HFFc6 (cell line): ENCODE data around the gene LGR6. TPM values are rescaled to one million over a fixed set of nuclear protein-coding genes. Genes with fewer than 3 reads are reported as not detected.

Source experiments
- DNase-seq: peaks from one replicate; pipeline ENCODE4 v3.0.0-alpha.2; 2018
- H3K27ac Mint-ChIP-seq: 2 replicates; pipeline ENCODE4 v1.8.0; 2020; ENCODE audit warnings: mild to moderate bottlenecking, mixed read lengths
- H3K27me3 Mint-ChIP-seq: 2 replicates; pipeline ENCODE4 v1.8.0; 2021; ENCODE audit warnings: mild to moderate bottlenecking, moderate library complexity, mixed read lengths; ENCODE audit not compliant: insufficient read depth
- H3K36me3 Mint-ChIP-seq: 2 replicates; pipeline ENCODE4 v1.8.0; 2021; ENCODE audit warnings: low read depth, mixed read lengths
- H3K4me1 Mint-ChIP-seq: 2 replicates; pipeline ENCODE4 v1.8.0; 2020; ENCODE audit warnings: low read depth, mixed read lengths
- H3K4me3 Mint-ChIP-seq: 2 replicates; pipeline ENCODE4 v1.8.0; 2020; ENCODE audit warnings: mild to moderate bottlenecking, moderate library complexity, mixed read lengths
- H3K9me3 Mint-ChIP-seq: 2 replicates; pipeline ENCODE4 v1.8.0; 2020; ENCODE audit warnings: mild to moderate bottlenecking, mixed read lengths
- total RNA-seq, 6 experiments: library from RNA; stranded (reverse); fragmentation: NEBNext Ultra II Directional; extraction: Animal tissue kit (Norgen Biotek cat#: 25700); gene quantifications; 2 replicates in 1 of 6; 3 replicates in 5 of 6; pipeline ENCODE4 v1.2.3, GENCODE V29; 2021
- TF ChIP-seq, protein P1 (sequence below): fragments of 200-600 bp; sonication (generic); IDR thresholded peaks from 2 replicates; pipeline ENCODE4 v1.5.0; 2021; ENCODE audit warnings: antibody characterized with exemption, mild to moderate bottlenecking

The LGR6 gene
- total RNA-seq, 6 experiments from 2014 or later = not detected

DNA sequence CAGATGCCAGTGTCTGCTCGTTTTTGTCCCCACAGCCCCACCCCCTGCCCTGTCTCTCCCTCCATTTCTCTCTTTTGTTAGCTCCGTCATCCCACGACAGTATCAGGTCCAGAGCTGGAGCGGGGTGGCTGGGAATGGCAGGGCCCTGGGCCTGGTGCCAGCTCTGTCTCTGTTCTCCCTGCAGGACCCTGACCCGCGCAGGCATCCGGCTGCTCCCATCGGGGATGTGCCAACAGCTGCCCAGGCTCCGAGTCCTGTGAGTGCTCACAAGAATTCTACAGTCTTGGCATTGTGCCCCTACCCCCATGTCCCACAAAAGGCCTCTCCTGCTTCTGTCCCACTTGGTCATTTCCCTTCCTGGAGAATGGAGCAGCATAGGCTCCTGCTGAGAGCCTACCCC lies 110.8 kb downstream of the LGR6 start:
- Mint-ChIP-seq H3K27ac (no peak overlapping the region), H3K4me1 (no peaks in the 10 kb centered on the region), H3K9me3 (no peaks in the 10 kb centered on the region), H3K27me3 (peaks cover 65% of the 10 kb centered on the region), H3K4me3 (no peak overlapping the region), H3K36me3 (no peaks in the 10 kb centered on the region)
- TF ChIP-seq, protein P1, sequence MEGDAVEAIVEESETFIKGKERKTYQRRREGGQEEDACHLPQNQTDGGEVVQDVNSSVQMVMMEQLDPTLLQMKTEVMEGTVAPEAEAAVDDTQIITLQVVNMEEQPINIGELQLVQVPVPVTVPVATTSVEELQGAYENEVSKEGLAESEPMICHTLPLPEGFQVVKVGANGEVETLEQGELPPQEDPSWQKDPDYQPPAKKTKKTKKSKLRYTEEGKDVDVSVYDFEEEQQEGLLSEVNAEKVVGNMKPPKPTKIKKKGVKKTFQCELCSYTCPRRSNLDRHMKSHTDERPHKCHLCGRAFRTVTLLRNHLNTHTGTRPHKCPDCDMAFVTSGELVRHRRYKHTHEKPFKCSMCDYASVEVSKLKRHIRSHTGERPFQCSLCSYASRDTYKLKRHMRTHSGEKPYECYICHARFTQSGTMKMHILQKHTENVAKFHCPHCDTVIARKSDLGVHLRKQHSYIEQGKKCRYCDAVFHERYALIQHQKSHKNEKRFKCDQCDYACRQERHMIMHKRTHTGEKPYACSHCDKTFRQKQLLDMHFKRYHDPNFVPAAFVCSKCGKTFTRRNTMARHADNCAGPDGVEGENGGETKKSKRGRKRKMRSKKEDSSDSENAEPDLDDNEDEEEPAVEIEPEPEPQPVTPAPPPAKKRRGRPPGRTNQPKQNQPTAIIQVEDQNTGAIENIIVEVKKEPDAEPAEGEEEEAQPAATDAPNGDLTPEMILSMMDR = no peak
- no peak for DNase-seq

DNA sequence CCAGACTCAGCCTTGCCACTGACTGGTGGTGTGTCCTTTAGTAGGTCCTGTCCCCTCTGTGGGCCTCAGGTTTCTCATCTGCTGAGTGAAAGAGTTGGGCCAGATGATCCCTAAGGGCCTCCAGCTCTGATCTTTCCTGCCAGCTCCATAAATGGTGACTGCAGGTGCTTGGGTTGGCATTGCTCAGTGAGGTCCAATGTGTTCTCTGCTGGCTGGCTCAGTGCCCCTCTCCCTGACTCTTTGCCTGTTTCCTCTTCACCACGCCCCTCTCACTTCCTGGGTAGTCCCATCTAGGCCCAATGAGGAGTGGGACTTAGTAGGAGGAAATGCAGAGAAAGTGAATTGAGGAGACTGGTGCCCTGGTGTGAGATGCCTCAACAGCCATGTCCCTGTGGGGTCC lies 111.6 kb downstream of the LGR6 start:
- H3K9me3 Mint-ChIP-seq = no peaks in the 10 kb centered on the region
- no peak overlapping the region for H3K27ac Mint-ChIP-seq
- no peak overlapping the region for H3K4me3 Mint-ChIP-seq
- no peaks in the 10 kb centered on the region for H3K36me3 Mint-ChIP-seq
- H3K4me1 Mint-ChIP-seq = no peaks in the 10 kb centered on the region
- H3K27me3 Mint-ChIP-seq = peaks cover 58% of the 10 kb centered on the region
- TF ChIP-seq, protein P1 = no peak
- no peak for DNase-seq

DNA sequence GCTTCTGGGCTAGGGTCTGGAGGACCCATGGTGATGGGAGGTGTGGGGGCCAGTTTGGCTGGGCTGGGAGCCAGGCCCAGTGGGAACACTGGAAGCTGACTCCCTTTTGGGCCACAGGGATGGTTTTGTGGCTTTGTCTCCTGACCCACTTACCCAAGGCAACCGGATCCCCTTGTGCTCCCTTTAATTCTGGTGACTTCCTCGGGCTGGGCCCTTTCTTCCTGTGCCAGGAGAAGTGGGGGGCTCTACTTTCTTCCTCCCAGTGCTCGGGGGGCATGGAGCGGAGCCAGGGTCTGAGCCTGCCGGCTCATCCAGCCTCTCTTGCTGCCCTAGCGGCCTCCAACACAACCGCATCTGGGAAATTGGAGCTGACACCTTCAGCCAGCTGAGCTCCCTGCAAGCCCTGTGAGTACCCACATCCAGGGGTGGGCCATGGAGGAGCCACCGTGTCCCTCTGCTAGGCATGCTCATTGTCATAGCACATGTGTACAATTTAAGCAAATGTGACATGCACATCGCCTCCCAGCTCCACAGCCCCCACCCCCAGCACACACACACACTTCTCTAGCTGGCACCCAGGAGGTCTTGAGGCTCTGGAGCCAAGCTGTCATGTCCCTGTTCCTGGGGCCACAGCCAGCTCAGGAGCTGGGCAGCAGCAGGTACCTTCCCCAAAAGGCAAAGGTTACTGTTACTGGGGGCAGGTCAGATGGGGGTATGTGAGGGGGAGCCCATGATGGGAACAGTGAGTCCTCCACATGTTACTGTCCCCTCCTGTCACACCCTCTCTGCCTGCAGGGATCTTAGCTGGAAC lies 113.1 kb downstream of the LGR6 start:
- no peak for DNase-seq

DNA sequence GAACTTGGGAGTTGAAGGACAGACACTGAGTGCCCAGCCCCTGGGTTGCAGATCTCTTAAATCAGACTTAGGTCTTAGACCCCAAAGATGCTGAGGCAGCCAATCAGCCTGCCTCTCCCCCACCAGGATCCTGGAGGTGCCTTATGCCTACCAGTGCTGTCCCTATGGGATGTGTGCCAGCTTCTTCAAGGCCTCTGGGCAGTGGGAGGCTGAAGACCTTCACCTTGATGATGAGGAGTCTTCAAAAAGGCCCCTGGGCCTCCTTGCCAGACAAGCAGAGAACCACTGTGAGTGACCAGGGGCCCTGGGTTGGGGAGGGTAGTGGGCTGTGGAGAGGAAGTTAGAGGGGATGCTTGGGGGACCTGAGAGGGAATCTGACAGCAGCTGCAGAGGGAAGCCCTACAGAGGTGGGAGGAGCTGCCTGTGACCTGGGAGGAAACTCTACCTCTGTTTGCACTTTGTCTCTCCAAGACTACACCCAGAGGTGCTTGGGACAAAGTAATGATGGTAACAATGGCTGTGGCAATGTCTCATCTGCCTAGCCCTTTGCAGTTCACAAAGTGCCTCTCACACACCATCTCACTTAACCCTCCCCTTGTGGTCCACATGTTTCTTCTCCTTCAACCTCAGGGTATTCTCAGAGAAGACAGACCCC lies 116.6 kb downstream of the LGR6 start:
- no peaks in the 10 kb centered on the region for H3K4me1 Mint-ChIP-seq
- no peak overlapping the region for H3K27ac Mint-ChIP-seq
- H3K4me3 Mint-ChIP-seq = no peak overlapping the region
- no peak for DNase-seq
- H3K36me3 Mint-ChIP-seq = no peaks in the 10 kb centered on the region
- TF ChIP-seq, protein P1 = no peak
- no peaks in the 10 kb centered on the region for H3K9me3 Mint-ChIP-seq
- H3K27me3 Mint-ChIP-seq = peaks cover 62% of the 10 kb centered on the region

More for the DNA sequence above, 113.1 kb downstream of the LGR6 start:
- Mint-ChIP-seq H3K27ac (no peak overlapping the region), H3K36me3 (no peaks in the 10 kb centered on the region), H3K27me3 (peaks cover 63% of the 10 kb centered on the region), H3K4me1 (no peaks in the 10 kb centered on the region), H3K9me3 (no peaks in the 10 kb centered on the region), H3K4me3 (no peak overlapping the region)
- TF ChIP-seq, protein P1 = no peak

DNA sequence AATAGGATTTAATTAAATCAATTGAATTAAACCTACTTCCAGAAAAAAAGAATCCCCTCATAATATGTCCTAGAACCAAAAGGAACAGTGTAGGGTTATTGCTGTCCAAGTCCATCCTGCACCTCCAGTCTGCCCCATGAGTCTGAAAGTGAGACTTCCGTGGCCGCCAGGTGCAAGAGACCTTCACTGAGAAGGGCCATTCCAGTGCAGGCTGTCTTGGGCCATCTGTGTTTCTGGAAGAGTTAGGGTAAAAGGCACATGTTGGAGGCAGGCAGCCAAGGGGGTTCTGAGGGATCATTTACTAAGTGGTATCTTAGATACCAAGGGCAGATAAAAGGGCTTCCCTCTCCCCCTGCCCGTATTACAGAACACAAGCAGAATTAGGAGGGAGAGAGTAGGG lies 117.1 kb downstream of the LGR6 start:
- no peaks in the 10 kb centered on the region for H3K36me3 Mint-ChIP-seq
- no peak overlapping the region for H3K27ac Mint-ChIP-seq
- no peak for DNase-seq
- TF ChIP-seq, protein P1 = no peak
- H3K9me3 Mint-ChIP-seq = no peaks in the 10 kb centered on the region
- H3K27me3 Mint-ChIP-seq = peaks cover 56% of the 10 kb centered on the region
- H3K4me1 Mint-ChIP-seq = no peaks in the 10 kb centered on the region
- H3K4me3 Mint-ChIP-seq = no peak overlapping the region
